Fibroblast of skin of left quadriceps (primary cell): Measurements from ENCODE around the gene KRTAP10-6.
"Not testable (repeated sequence)": the region's sequence is repeated elsewhere in the genome, so short reads cannot be mapped to it uniquely, and the experiment has no call there.

ENCODE experiments used
- DNase-seq, 2 experiments: peaks; one replicate each; pipeline ENCODE4 v3.0.0-alpha.2; 2013; ENCODE audit warnings: low read depth in 2 of 2

KRTAP10-6 gene

GRCh38 chr21:44557491-44558328 is 34.6 kb downstream of the KRTAP10-6 start:
- no peak for DNase-seq

- no peak for DNase-seq
These were observed 35.4 kb downstream of the KRTAP10-6 start for GRCh38 chr21:44556879-44557278.

GRCh38 chr21:44555200-44555875 is 37.0 kb downstream of the KRTAP10-6 start:
- DNase-seq, result no peak

GRCh38 chr21:44552681-44553080 is 39.6 kb downstream of the KRTAP10-6 start:
- no peak for DNase-seq

GRCh38 chr21:44552136-44552535 is 40.2 kb downstream of the KRTAP10-6 start:
- DNase-seq, result no peak

GRCh38 chr21:44551340-44551961 is 40.9 kb downstream of the KRTAP10-6 start, which contains the start of gene KRTAP10-2:
KRTAP10-2 (minus strand) TSS chr21:44551505; CDS start chr21:44551458, 47 bp downstream.
- DNase-seq, result no peak

GRCh38 chr21:44550807-44551206 is 41.5 kb downstream of the KRTAP10-6 start:
- no peak for DNase-seq

- not testable (repeated sequence) for DNase-seq
These were observed 42.0 kb downstream of the KRTAP10-6 start for GRCh38 chr21:44550285-44550684.

- no peak for DNase-seq
These were observed 42.6 kb downstream of the KRTAP10-6 start for GRCh38 chr21:44549525-44550211.

GRCh38 chr21:44548922-44549321 is 43.4 kb downstream of the KRTAP10-6 start:
- DNase-seq, result no peak

- no peak for DNase-seq
These were observed 43.9 kb downstream of the KRTAP10-6 start for GRCh38 chr21:44548381-44548780.

- DNase-seq, result no peak
These were observed 44.5 kb downstream of the KRTAP10-6 start for GRCh38 chr21:44547656-44548331.

- no peak for DNase-seq
These were observed 47.7 kb downstream of the KRTAP10-6 start for GRCh38 chr21:44544566-44544965.

GRCh38 chr21:44542716-44543115 is 49.6 kb downstream of the KRTAP10-6 start:
- no peak for DNase-seq
